ENCODE results near the gene CNTN2.

DNA sequence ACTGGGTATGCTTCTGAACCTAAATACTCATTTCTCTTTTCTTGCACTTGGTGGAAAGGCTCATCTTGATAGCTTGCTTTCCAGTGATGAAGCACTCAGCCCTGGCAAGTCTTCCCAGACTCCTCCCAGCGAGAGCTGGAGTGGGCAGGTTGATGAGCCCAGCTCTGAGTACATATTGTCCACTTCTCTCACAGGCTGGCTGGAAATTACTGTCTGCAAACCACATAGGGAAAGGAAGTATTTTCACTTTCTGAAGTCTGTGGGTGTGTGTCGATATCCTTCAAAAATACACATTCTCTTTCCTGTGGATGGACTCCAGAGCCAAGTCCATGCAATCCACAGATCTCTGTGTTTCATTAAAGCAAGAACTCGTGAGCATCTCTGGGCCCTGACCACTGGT is 38.7 kb upstream of the CNTN2 start:
- no peak for TF ChIP-seq RAD21 (IDR thresholded peaks at IDR 0.05 in 1 of 2, conservative IDR thresholded peaks at IDR 0.05 in 1 of 2; ENCODE audit: low read depth in 2 of 2, low read length in 2 of 2)
- TF ChIP-seq EP300 (IDR thresholded peaks at IDR 0.05; ENCODE audit: borderline replicate concordance in 1 of 2, low read depth in 2 of 2, low read length in 2 of 2), result no peak
- no peak for TF ChIP-seq POLR2A (IDR thresholded peaks at IDR 0.05; ENCODE audit: control extremely low read depth in 1 of 2, low read depth in 2 of 2, low read length in 2 of 2)
- TF ChIP-seq CHD2 (IDR thresholded peaks at IDR 0.05; ENCODE audit: low read length), result no peak
- no peak for TF ChIP-seq HDAC2 (IDR thresholded peaks at IDR 0.05; ENCODE audit: borderline replicate concordance in 1 of 2, low read depth in 2 of 2, low read length in 2 of 2)
- TF ChIP-seq, protein P1, sequence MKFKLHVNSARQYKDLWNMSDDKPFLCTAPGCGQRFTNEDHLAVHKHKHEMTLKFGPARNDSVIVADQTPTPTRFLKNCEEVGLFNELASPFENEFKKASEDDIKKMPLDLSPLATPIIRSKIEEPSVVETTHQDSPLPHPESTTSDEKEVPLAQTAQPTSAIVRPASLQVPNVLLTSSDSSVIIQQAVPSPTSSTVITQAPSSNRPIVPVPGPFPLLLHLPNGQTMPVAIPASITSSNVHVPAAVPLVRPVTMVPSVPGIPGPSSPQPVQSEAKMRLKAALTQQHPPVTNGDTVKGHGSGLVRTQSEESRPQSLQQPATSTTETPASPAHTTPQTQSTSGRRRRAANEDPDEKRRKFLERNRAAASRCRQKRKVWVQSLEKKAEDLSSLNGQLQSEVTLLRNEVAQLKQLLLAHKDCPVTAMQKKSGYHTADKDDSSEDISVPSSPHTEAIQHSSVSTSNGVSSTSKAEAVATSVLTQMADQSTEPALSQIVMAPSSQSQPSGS (IDR thresholded peaks at IDR 0.05; ENCODE audit: low read length), result no peak
- TF ChIP-seq, protein P2, sequence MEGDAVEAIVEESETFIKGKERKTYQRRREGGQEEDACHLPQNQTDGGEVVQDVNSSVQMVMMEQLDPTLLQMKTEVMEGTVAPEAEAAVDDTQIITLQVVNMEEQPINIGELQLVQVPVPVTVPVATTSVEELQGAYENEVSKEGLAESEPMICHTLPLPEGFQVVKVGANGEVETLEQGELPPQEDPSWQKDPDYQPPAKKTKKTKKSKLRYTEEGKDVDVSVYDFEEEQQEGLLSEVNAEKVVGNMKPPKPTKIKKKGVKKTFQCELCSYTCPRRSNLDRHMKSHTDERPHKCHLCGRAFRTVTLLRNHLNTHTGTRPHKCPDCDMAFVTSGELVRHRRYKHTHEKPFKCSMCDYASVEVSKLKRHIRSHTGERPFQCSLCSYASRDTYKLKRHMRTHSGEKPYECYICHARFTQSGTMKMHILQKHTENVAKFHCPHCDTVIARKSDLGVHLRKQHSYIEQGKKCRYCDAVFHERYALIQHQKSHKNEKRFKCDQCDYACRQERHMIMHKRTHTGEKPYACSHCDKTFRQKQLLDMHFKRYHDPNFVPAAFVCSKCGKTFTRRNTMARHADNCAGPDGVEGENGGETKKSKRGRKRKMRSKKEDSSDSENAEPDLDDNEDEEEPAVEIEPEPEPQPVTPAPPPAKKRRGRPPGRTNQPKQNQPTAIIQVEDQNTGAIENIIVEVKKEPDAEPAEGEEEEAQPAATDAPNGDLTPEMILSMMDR (IDR thresholded peaks at IDR 0.05; ENCODE audit: control extremely low read depth in 1 of 3, insufficient read depth in 1 of 3, low read depth in 1 of 3, low read length in 3 of 3), result no peak
- TF ChIP-seq GTF2F1 (IDR thresholded peaks at IDR 0.05; ENCODE audit: borderline replicate concordance, low read depth, low read length), result no peak
- no peak for TF ChIP-seq TAF1 (IDR thresholded peaks at IDR 0.05; ENCODE audit: low read depth, low read length)
- TF ChIP-seq RFX5 (IDR thresholded peaks at IDR 0.05; ENCODE audit: borderline replicate concordance, low read depth, low read length), result no peak

Data from H1 (cell line).